Fibroblast of pulmonary artery (primary cell): ENCODE measurements around the gene ESYT3.

Experiments
- DNase-seq: peaks from one replicate; pipeline ENCODE4 v3.0.0-alpha.2; 2010; ENCODE audit warnings: low read depth
- H3K4me3 ChIP-seq: replicated peaks from 2 replicates; pipeline ENCODE4 v1.5.1; 2011; ENCODE audit warnings: low read depth, mild to moderate bottlenecking, control low read depth, low read length, moderate library complexity
- TF ChIP-seq, protein P1 (sequence below): IDR thresholded peaks from 2 replicates; pipeline ENCODE4 v1.5.1; 2011; ENCODE audit warnings: mild to moderate bottlenecking, control low read depth, low read length, inconsistent platforms; ENCODE audit errors: missing control alignments

ESYT3 gene

DNA sequence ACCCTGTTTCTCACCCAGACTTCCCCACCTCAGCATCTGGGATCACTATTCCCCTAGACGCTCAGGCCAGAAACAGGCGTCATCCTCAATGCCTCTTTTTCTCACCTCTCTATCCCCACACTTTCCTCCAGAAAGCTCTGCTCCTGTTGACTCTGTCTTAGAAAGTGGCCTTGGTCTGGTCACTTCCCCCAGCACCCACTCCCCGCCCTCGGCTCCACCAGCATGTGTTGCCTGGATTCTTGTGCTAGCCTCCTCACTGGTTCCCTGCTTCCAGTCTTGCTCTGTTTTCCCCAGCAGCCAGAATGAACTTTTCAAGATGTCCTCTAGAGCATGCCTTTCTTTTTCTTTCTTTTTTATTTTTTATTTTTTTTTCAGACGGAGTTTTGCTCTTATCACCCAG lies 39.7 kb upstream of the ESYT3 start:
- TF ChIP-seq, protein P1, sequence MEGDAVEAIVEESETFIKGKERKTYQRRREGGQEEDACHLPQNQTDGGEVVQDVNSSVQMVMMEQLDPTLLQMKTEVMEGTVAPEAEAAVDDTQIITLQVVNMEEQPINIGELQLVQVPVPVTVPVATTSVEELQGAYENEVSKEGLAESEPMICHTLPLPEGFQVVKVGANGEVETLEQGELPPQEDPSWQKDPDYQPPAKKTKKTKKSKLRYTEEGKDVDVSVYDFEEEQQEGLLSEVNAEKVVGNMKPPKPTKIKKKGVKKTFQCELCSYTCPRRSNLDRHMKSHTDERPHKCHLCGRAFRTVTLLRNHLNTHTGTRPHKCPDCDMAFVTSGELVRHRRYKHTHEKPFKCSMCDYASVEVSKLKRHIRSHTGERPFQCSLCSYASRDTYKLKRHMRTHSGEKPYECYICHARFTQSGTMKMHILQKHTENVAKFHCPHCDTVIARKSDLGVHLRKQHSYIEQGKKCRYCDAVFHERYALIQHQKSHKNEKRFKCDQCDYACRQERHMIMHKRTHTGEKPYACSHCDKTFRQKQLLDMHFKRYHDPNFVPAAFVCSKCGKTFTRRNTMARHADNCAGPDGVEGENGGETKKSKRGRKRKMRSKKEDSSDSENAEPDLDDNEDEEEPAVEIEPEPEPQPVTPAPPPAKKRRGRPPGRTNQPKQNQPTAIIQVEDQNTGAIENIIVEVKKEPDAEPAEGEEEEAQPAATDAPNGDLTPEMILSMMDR = no peak
- H3K4me3 ChIP-seq = no peak overlapping the region
- no peak for DNase-seq

DNA sequence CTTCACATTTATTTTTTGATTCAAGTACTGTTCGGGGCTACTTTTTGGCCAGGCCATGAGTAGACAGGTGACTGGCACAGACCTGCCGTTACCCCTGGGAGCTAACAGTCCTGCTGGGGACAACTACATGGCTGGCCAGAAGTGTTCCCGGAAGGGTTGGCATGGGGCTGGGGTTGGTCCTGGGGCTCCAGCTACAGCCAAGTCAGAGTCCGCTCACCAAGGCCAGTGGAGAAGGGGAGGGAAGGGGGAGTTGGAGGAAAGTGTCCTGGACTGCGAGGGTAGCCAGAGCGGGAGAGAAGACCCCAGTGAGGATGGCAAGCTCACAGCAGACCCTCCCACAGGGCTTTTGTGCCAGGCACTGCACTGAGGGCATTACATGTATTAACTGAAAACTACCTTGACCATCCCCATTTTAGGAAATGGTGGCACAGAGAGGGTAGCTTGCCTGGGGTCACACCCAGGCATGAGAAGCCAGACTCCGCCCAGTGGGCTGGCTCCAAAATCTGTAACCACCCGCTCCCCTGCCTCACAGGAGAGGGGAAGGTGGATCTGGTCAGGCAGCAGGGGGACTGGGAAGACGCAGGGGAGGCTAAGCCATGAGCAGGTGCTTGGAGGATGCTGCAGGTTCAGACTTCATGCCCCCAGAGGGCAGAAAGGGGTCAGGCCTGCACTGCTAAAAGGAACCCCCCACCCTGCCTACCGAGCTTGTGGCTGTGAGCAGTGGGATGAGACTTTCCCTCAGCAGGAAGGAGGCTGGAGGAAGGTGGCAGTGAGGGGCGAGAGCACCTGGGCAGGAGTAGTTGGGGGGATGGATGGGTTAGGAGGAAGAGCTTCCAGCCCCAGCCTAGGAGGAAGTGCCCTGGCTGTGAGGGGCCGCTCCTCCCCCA lies 38.3 kb upstream of the ESYT3 start:
- H3K4me3 ChIP-seq = no peak overlapping the region
- TF ChIP-seq, protein P1 = no peak
- no peak for DNase-seq

DNA sequence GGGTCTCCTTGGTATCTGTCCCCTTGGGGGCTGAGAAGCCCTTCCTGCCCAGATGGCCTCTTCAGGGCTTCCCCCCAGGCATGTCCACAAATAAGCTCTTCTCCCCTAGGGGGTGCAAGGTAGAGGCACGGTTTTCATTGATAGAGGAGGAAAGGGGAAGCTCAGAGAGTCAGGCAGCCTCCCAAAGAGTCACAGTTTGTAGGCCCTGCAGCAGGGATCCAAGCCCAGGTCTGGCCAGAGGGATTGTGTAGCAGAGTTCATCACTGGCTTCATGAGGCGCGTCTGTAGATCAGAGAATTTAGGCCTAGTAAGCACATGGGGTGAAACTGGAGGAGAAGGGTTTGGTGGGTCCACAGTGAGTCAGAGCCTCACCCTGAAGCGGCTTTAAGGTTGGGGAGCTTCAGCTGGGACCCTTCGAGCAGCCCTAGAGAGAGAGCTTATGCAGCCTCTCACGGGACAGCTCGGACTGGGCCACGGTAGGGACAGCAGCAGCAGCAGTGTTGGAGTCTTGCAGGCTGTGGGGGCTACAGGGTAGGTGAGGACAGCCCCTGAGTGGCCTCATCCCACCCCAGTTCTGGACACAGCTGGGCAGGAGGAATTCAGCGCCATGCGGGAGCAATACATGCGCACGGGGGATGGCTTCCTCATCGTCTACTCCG lies 37.5 kb upstream of the ESYT3 start:
- DNase-seq = no peak
- no peak overlapping the region for H3K4me3 ChIP-seq
- TF ChIP-seq, protein P1 = no peak

DNA sequence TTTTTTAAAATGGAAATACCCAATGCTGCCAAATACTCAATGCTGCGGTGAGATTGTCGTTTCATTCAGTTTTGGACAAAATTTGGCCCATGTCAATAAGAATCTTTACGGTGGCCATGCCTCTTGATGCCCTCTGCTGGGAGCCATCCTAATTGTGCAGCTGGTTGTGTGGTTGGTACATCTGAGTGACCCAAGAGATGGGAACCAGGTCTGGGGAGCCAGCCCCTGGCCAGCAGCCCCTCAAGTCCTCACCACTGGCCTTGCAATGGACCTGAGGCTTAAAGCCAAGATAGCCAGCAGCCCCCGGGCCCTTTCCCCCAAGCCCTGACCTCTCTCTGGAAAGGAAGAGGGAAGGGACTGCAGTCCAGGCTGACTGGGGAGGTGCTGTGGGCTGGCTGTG lies 36.4 kb upstream of the ESYT3 start:
- DNase-seq = peak; percentile 7
- H3K4me3 ChIP-seq = no peak overlapping the region
- TF ChIP-seq, protein P1 = peak; percentile 13

DNA sequence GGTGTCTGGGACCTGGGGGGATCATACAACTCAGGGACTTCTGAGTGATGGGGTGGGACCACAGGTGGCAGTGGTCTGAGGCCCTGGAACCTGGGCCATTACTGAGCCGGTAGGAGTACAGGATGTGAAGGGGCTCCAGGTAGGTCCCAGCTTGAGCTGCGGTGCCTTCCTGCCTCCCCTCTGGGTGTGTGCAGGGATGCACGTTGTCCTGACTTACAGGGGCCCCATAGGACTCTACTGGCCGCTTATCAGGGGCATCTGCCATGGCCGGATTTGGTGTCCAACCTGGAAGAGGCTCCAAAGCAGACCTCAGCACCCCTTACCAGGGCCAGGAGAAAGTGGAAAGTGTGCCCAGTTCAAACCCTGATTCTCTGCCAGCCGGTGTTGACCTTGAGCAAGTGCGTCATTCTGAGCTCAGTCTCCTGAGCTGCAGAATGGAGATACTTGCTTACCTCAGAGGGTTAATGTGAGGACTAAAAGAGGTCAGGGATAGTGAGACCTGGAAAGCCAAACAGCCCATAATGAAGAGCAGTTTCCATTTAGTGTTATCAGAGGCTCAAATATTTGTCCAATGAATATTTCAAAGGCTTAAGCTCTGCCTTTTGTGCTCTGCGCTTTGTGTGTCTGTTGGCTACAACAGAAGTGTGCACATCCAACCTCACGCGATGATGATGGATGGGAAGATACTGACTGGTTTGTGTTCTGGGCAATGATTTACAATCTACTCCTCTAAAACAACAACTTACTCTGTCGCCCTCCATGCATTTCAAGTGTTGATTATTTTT lies 35.4 kb upstream of the ESYT3 start:
- TF ChIP-seq, protein P1 = no peak
- no peak overlapping the region for H3K4me3 ChIP-seq
- DNase-seq = no peak

DNA sequence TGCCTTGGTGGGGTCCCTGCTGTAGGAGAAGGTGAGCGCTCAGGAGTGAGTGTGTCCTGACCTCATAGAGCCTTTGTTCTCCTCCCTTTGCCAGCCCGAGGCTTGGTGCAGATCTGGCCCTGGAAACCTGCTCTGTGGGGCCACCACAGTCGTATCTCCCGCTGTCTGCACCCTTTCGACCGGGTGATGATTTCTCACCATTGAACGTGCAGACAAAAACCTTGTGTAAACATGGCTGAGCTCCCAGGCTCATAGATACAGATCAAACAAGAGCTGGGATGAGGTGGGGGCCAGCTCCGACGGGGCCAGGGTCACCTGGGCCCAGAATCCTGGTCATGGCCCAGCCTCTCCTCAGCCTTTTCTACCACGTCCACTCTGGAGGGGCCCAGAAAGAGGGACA lies 34.6 kb upstream of the ESYT3 start:
- no peak for DNase-seq
- TF ChIP-seq, protein P1 = no peak
- H3K4me3 ChIP-seq = no peak overlapping the region
